Activated CD8-positive, alpha-beta memory T cell treated with anti-CD3 and anti-CD28 coated beads, Interleukin-2, amount 10 ng/mL, durations not matched to agents 7 days and 5 days (primary cell): Measurements from ENCODE around the gene CLIC3. TPM values are rescaled to one million over a fixed set of nuclear protein-coding genes. Genes with fewer than 3 reads are reported as not detected.

Source experiments
- ATAC-seq: fragments of 150-1000 bp; cut with Tn5 transposase; one replicate; pipeline ENCODE4 v1.10.0; 2021; ENCODE audit warnings: moderate library complexity
- CTCF ChIA-PET: fragments of 350-600 bp; sonication (Branson Sonifier 250); formaldehyde crosslinking; loops from one replicate; lab custom pipeline; 2021; ENCODE audit warnings: antibody characterized with exemption; lab: Charles Lee
- DNase-seq: peaks from one replicate; pipeline ENCODE4 v3.0.0-alpha.2; 2020
- H3K27ac Mint-ChIP-seq: one replicate; pipeline ENCODE4 v1.8.0; 2021; ENCODE audit warnings: mild to moderate bottlenecking, mixed read lengths
- H3K27me3 Mint-ChIP-seq: one replicate; pipeline ENCODE4 v1.8.0; 2021; ENCODE audit warnings: mixed read lengths
- H3K36me3 Mint-ChIP-seq: one replicate; pipeline ENCODE4 v1.8.0; 2021; ENCODE audit warnings: mild to moderate bottlenecking, mixed read lengths
- H3K4me1 Mint-ChIP-seq: one replicate; pipeline ENCODE4 v1.8.0; 2021; ENCODE audit warnings: mixed read lengths
- H3K4me3 Mint-ChIP-seq: one replicate; pipeline ENCODE4 v1.8.0; 2021; ENCODE audit warnings: mild to moderate bottlenecking, moderate library complexity, mixed read lengths
- H3K9me3 Mint-ChIP-seq: one replicate; pipeline ENCODE4 v1.8.0; 2022; ENCODE audit warnings: low read depth, mixed read lengths
- total RNA-seq, 2 experiments: library from RNA; stranded (reverse); gene quantifications; one replicate each; pipeline ENCODE4 v1.2.3, GENCODE V29; 2021

CLIC3 gene
- total RNA-seq, 2 experiments from 2014 or later = 3.8 to 7.8 TPM

- CTCF ChIA-PET = interaction anchor here (1.0 to 9.7 kb wide), 5 partner anchors 9 to 72 kb away, joined by 3 to 79 read pairs (median 7); partner anchors contain the start of genes ABCA2 and FUT7
- H3K4me3 Mint-ChIP-seq = no peak overlapping the region
- H3K4me1 Mint-ChIP-seq = peaks cover 14% of the 10 kb centered on the region
- no peaks in the 10 kb centered on the region for H3K9me3 Mint-ChIP-seq
- peaks cover 1% of the 10 kb centered on the region for H3K36me3 Mint-ChIP-seq
- DNase-seq = no peak
- no peak overlapping the region for H3K27ac Mint-ChIP-seq
- H3K27me3 Mint-ChIP-seq = no peaks in the 10 kb centered on the region
- no peak for ATAC-seq
Observed at GRCh38 chr9:137019891-137020683, 23.7 kb upstream of the CLIC3 start.

GRCh38 chr9:137018761-137019559 lies 22.6 kb upstream of the CLIC3 start:
- Mint-ChIP-seq H3K9me3 (no peaks in the 10 kb centered on the region), H3K4me3 (no peak overlapping the region), H3K36me3 (peaks cover 1% of the 10 kb centered on the region), H3K27ac (no peak overlapping the region), H3K27me3 (no peaks in the 10 kb centered on the region), H3K4me1 (peaks cover 7% of the 10 kb centered on the region)
- DNase-seq (no peak), ATAC-seq (no peak)
- CTCF ChIA-PET = interaction anchor here (1.0 to 4.4 kb wide), 2 partner anchors 10 to 11 kb away, joined by 3 to 19 read pairs; partner anchors contain the start of gene ABCA2

GRCh38 chr9:137017791-137018497 lies 21.6 kb upstream of the CLIC3 start:
- no peak for ATAC-seq
- H3K27me3 Mint-ChIP-seq = no peaks in the 10 kb centered on the region
- H3K9me3 Mint-ChIP-seq = no peaks in the 10 kb centered on the region
- no peak overlapping the region for H3K4me3 Mint-ChIP-seq
- peaks cover 4% of the 10 kb centered on the region for H3K4me1 Mint-ChIP-seq
- H3K36me3 Mint-ChIP-seq = peaks cover 1% of the 10 kb centered on the region
- no peak overlapping the region for H3K27ac Mint-ChIP-seq
- CTCF ChIA-PET = interaction anchor here (4.4 kb wide), 1 partner anchor 11 kb away, joined by 19 read pairs; the partner anchor contains the start of gene ABCA2
- no peak for DNase-seq

GRCh38 chr9:137017071-137017470 lies 20.7 kb upstream of the CLIC3 start:
- DNase-seq (no peak), ATAC-seq (no peak)
- Mint-ChIP-seq H3K9me3 (no peaks in the 10 kb centered on the region), H3K27me3 (no peaks in the 10 kb centered on the region), H3K4me3 (no peak overlapping the region), H3K4me1 (peaks cover 3% of the 10 kb centered on the region), H3K36me3 (peaks cover 1% of the 10 kb centered on the region), H3K27ac (no peak overlapping the region)
- CTCF ChIA-PET = interaction anchor here (4.4 kb wide), 1 partner anchor 12 kb away, joined by 19 read pairs; the partner anchor contains the start of gene ABCA2

GRCh38 chr9:137016436-137016835 lies 20.1 kb upstream of the CLIC3 start:
- Mint-ChIP-seq H3K4me3 (no peak overlapping the region), H3K9me3 (no peaks in the 10 kb centered on the region), H3K27me3 (no peaks in the 10 kb centered on the region), H3K27ac (no peak overlapping the region), H3K4me1 (peaks cover 2% of the 10 kb centered on the region), H3K36me3 (peaks cover 1% of the 10 kb centered on the region)
- ATAC-seq = no peak
- DNase-seq = no peak
- CTCF ChIA-PET = interaction anchor here (2.6 kb wide), 1 partner anchor 12 kb away, joined by 8 read pairs; the partner anchor contains the start of gene ABCA2

GRCh38 chr9:137015976-137016375 lies 19.6 kb upstream of the CLIC3 start:
- Mint-ChIP-seq H3K9me3 (no peaks in the 10 kb centered on the region), H3K4me1 (peaks cover 2% of the 10 kb centered on the region), H3K27me3 (no peaks in the 10 kb centered on the region), H3K27ac (no peak overlapping the region), H3K36me3 (peaks cover 1% of the 10 kb centered on the region), H3K4me3 (no peak overlapping the region)
- no peak for ATAC-seq
- CTCF ChIA-PET = interaction anchor here (2.6 kb wide), 1 partner anchor 13 kb away, joined by 8 read pairs; the partner anchor contains the start of gene ABCA2
- no peak for DNase-seq

- Mint-ChIP-seq H3K27me3 (no peaks in the 10 kb centered on the region), H3K4me3 (no peak overlapping the region), H3K27ac (no peak overlapping the region), H3K36me3 (peaks cover 1% of the 10 kb centered on the region), H3K4me1 (peaks cover 2% of the 10 kb centered on the region), H3K9me3 (no peaks in the 10 kb centered on the region)
- ATAC-seq (no peak), DNase-seq (no peak)
- CTCF ChIA-PET = interaction anchor here (2.6 kb wide), 1 partner anchor 13 kb away, joined by 8 read pairs; the partner anchor contains the start of gene ABCA2
Observed at GRCh38 chr9:137015540-137015930, 19.2 kb upstream of the CLIC3 start.

GRCh38 chr9:137014776-137015539 lies 18.6 kb upstream of the CLIC3 start:
- H3K27me3 Mint-ChIP-seq = no peaks in the 10 kb centered on the region
- CTCF ChIA-PET = interaction anchor here (1.0 to 2.6 kb wide), 2 partner anchors 14 to 22 kb away, joined by 3 to 8 read pairs; partner anchors contain the start of gene ABCA2
- DNase-seq (no peak), ATAC-seq (no peak)
- no peaks in the 10 kb centered on the region for H3K9me3 Mint-ChIP-seq
- H3K4me1 Mint-ChIP-seq = peaks cover 3% of the 10 kb centered on the region
- no peak overlapping the region for H3K4me3 Mint-ChIP-seq
- H3K27ac Mint-ChIP-seq = no peak overlapping the region
- peaks cover 1% of the 10 kb centered on the region for H3K36me3 Mint-ChIP-seq

GRCh38 chr9:137014166-137014565 lies 17.8 kb upstream of the CLIC3 start:
- H3K27me3 Mint-ChIP-seq = no peaks in the 10 kb centered on the region
- peaks cover 3% of the 10 kb centered on the region for H3K4me1 Mint-ChIP-seq
- DNase-seq (no peak), ATAC-seq (no peak)
- H3K9me3 Mint-ChIP-seq = no peaks in the 10 kb centered on the region
- no peak overlapping the region for H3K27ac Mint-ChIP-seq
- peaks cover 1% of the 10 kb centered on the region for H3K36me3 Mint-ChIP-seq
- no peak overlapping the region for H3K4me3 Mint-ChIP-seq
- CTCF ChIA-PET = interaction anchor here (0.7 to 2.6 kb wide), 3 partner anchors 14 to 32 kb away, joined by 3 to 8 read pairs (median 3); partner anchors contain the start of gene ABCA2

GRCh38 chr9:137013571-137013940 lies 17.2 kb upstream of the CLIC3 start:
- Mint-ChIP-seq H3K9me3 (no peaks in the 10 kb centered on the region), H3K27me3 (no peaks in the 10 kb centered on the region)

GRCh38 chr9:137012694-137013570 lies 16.6 kb upstream of the CLIC3 start:
- peaks cover 1% of the 10 kb centered on the region for H3K4me1 Mint-ChIP-seq
- DNase-seq (no peak), ATAC-seq (no peak)
- no peaks in the 10 kb centered on the region for H3K9me3 Mint-ChIP-seq
- no peak overlapping the region for H3K27ac Mint-ChIP-seq
- CTCF ChIA-PET = no interaction called here
- peaks cover 1% of the 10 kb centered on the region for H3K36me3 Mint-ChIP-seq
- H3K4me3 Mint-ChIP-seq = no peak overlapping the region
- no peaks in the 10 kb centered on the region for H3K27me3 Mint-ChIP-seq

More at GRCh38 chr9:137013571-137013940, 17.2 kb upstream of the CLIC3 start:
- ATAC-seq (no peak), DNase-seq (no peak)
- Mint-ChIP-seq H3K36me3 (peaks cover 1% of the 10 kb centered on the region), H3K4me3 (no peak overlapping the region), H3K27ac (no peak overlapping the region), H3K4me1 (peaks cover 2% of the 10 kb centered on the region)
- CTCF ChIA-PET = interaction anchor here (0.7 kb wide), 1 partner anchor 33 kb away, joined by 3 read pairs; no protein-coding TSS in a partner anchor
